ENCODE results near the gene AUP1. TPM values are rescaled to one million over a fixed set of nuclear protein-coding genes. Genes with fewer than 3 reads are reported as not detected.

AUP1 gene
- total and polyA plus RNA-seq, 2 of the 8 experiments (the other 6 are each of a cell fraction or from before 2014, with no cell fraction given): 83.4 to 121 TPM

DNA sequence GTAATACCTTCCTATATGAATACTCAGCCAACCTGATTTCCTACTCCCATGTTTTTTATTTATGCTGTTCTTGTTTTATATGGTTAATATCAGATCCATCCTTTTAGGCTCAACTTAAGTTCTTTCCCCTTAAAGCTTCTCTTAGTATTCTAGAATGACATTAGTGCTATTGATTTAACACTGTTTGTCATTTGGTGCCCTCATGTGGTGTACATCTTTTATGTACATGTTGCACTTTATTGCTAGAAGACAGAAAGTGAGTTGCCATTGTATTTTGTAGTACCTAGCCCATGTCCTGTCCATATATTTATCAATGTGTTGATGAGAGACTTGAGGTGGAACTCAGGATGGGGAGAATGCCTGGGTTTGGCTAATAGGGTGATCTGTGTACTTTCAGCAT, 2.7 kb upstream of the AUP1 start:
- Histone ChIP-seq H2AK5ac (ENCODE audit: low read depth, low read length) (no peak overlapping the region), H3K9me3 (ENCODE audit: insufficient read depth in 2 of 2, low read depth in 1 of 2, low read length in 1 of 2) (no peaks in the 10 kb centered on the region), H2BK20ac (ENCODE audit: low read length) (no peak overlapping the region), H3K4me1 (replicated peaks in 1 of 4; ENCODE audit: control insufficient read depth in 3 of 4, insufficient read depth in 4 of 4, low read length in 3 of 4) (peaks cover 4 to 13% (median 6%) of the 10 kb centered on the region in 4 experiments; a peak in 6 of 7 replicates), H4K5ac (ENCODE audit: insufficient read length, low read depth, low read length) (no peak overlapping the region), H3K4ac (replicated peaks; ENCODE audit: insufficient read length, low read depth, low read length) (no peak overlapping the region), H3K23ac (ENCODE audit: insufficient read length) (no peak overlapping the region), H2BK15ac (ENCODE audit: low read length) (no peak overlapping the region), H4K8ac (ENCODE audit: extremely low read depth, insufficient read depth, low read length) (no peak overlapping the region), H2BK120ac (replicated peaks; ENCODE audit: low read depth, low read length) (no peak overlapping the region), H3K36me3 (ENCODE audit: control insufficient read depth in 2 of 4, insufficient read depth in 4 of 4, low read length in 3 of 4) (peaks cover 2 to 22% (median 16%) of the 10 kb centered on the region in 4 experiments; a peak in 7 of 8 replicates), H2BK12ac (ENCODE audit: low read depth, low read length) (no peak overlapping the region), H3K4me3 (ENCODE audit: extremely low read depth in 1 of 4, insufficient read depth in 2 of 4, low read depth in 3 of 4, low read length in 4 of 4) (no peak overlapping the region), H3K79me1 (ENCODE audit: low read depth, low read length) (peaks cover 10% of the 10 kb centered on the region), H3K56ac (replicated peaks; ENCODE audit: insufficient read length, low read depth, low read length) (no peak overlapping the region), H3K27me3 (replicated peaks in 1 of 4; ENCODE audit: control insufficient read depth in 3 of 4, extremely low read depth in 1 of 4, insufficient read depth in 3 of 4, low read length in 3 of 4) (no peaks in the 10 kb centered on the region; a peak in 1 of 7 replicates), H3K14ac (ENCODE audit: insufficient read length) (no peak overlapping the region), H2AFZ (ENCODE audit: low read length) (no peak overlapping the region), H4K91ac (replicated peaks; ENCODE audit: insufficient read length, low read length) (no peak overlapping the region), H3K27ac (ENCODE audit: low read depth, low read length) (no peak overlapping the region), H2BK5ac (ENCODE audit: low read depth, low read length) (no peak overlapping the region), H3K23me2 (ENCODE audit: low read depth, low read length) (peaks cover 9% of the 10 kb centered on the region; the same call in 1 of the 2 replicates), H3K18ac (ENCODE audit: extremely low read depth, low read length) (no peak overlapping the region), H4K20me1 (replicated peaks in 1 of 2; ENCODE audit: control insufficient read depth in 1 of 2, insufficient read depth in 2 of 2, low read length in 2 of 2) (peaks cover 6 to 11% of the 10 kb centered on the region in 2 experiments), H3K9ac (replicated peaks in 1 of 4; ENCODE audit: extremely low read depth in 1 of 4, low read depth in 3 of 4, low read length in 3 of 4) (no peak overlapping the region), H3K4me2 (ENCODE audit: insufficient read depth in 1 of 2, low read depth in 2 of 2, low read length in 2 of 2) (no peak overlapping the region), H3K79me2 (ENCODE audit: control insufficient read depth in 1 of 2, insufficient read depth in 2 of 2, low read length in 2 of 2) (peaks cover 0 to 18% of the 10 kb centered on the region in 2 experiments; a peak in 2 of 4 replicates)
- ChIA-PET CTCF (ENCODE audit: partially characterized antibody) (interaction anchor here (0.7 to 7.0 kb wide), 8 partner anchors 28 to 55 kb away, joined by 3 to 53 read pairs (median 5); partner anchors contain the start of genes CCDC142 and TTC31), POLR2A (ENCODE audit: partially characterized antibody) (interaction anchor here (1.3 to 5.9 kb wide), 4 partner anchors 12 to 43 kb away, joined by 3 to 73 read pairs (median 24); partner anchors contain the start of gene LBX2)
- no peak for FAIRE-seq
- DNase-seq (ENCODE audit: low read depth in 1 of 2, low spot score in 2 of 2): no peak
- TF ChIP-seq MAFK (IDR thresholded peaks at IDR 0.05; ENCODE audit: low read depth, low read length) (no peak), TEAD4 (IDR thresholded peaks at IDR 0.05; ENCODE audit: low read depth, low read length) (no peak), GABPA (IDR thresholded peaks at IDR 0.05; ENCODE audit: borderline replicate concordance, insufficient read depth, low read length) (no peak), HDAC2 (IDR thresholded peaks at IDR 0.05; ENCODE audit: borderline replicate concordance in 1 of 2, low read depth in 2 of 2, low read length in 2 of 2) (no peak), BACH1 (IDR thresholded peaks at IDR 0.05; ENCODE audit: low read length) (no peak), CTBP2 (IDR thresholded peaks at IDR 0.05; ENCODE audit: borderline replicate concordance, insufficient read depth, insufficient read length, low read length) (no peak), EP300 (IDR thresholded peaks at IDR 0.05; ENCODE audit: borderline replicate concordance in 1 of 2, low read depth in 2 of 2, low read length in 2 of 2) (no peak), RFX5 (IDR thresholded peaks at IDR 0.05; ENCODE audit: borderline replicate concordance, low read depth, low read length) (no peak), BRCA1 (IDR thresholded peaks at IDR 0.05; ENCODE audit: low read depth, low read length) (no peak)
- TF ChIP-seq, protein P1, sequence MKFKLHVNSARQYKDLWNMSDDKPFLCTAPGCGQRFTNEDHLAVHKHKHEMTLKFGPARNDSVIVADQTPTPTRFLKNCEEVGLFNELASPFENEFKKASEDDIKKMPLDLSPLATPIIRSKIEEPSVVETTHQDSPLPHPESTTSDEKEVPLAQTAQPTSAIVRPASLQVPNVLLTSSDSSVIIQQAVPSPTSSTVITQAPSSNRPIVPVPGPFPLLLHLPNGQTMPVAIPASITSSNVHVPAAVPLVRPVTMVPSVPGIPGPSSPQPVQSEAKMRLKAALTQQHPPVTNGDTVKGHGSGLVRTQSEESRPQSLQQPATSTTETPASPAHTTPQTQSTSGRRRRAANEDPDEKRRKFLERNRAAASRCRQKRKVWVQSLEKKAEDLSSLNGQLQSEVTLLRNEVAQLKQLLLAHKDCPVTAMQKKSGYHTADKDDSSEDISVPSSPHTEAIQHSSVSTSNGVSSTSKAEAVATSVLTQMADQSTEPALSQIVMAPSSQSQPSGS (IDR thresholded peaks at IDR 0.05; ENCODE audit: low read length): no peak
- TF ChIP-seq, protein P2, sequence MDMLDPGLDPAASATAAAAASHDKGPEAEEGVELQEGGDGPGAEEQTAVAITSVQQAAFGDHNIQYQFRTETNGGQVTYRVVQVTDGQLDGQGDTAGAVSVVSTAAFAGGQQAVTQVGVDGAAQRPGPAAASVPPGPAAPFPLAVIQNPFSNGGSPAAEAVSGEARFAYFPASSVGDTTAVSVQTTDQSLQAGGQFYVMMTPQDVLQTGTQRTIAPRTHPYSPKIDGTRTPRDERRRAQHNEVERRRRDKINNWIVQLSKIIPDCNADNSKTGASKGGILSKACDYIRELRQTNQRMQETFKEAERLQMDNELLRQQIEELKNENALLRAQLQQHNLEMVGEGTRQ (IDR thresholded peaks at IDR 0.05; ENCODE audit: low read length): no peak
